ENCODE data around the gene CBLC.
"Not testable (repeated sequence)": the region's sequence is repeated elsewhere in the genome, so short reads cannot be mapped to it uniquely, and the experiment has no call there.

CBLC gene

GRCh38 chr19:44765033-44765948, 12.4 kb upstream of the CBLC start:
- no peak for DNase-seq (ENCODE audit: low spot score)

- no peak for DNase-seq (ENCODE audit: low spot score)
These were observed 11.7 kb upstream of the CBLC start for GRCh38 chr19:44765949-44766335.

GRCh38 chr19:44767295-44768180, 10.2 kb upstream of the CBLC start:
- DNase-seq (ENCODE audit: low spot score) = no peak

GRCh38 chr19:44770550-44771257, 7.0 kb upstream of the CBLC start:
- peak; percentile 97 for DNase-seq (ENCODE audit: low spot score)

GRCh38 chr19:44772144-44772543, 5.5 kb upstream of the CBLC start:
- DNase-seq (ENCODE audit: low spot score) = not testable (repeated sequence)

- no peak for DNase-seq (ENCODE audit: low spot score)
These were observed 4.7 kb upstream of the CBLC start for GRCh38 chr19:44772959-44773358.

GRCh38 chr19:44775676-44776240, 1.9 kb upstream of the CBLC start:
- no peak for DNase-seq (ENCODE audit: low spot score)

- DNase-seq (ENCODE audit: low spot score) = peak; percentile 33
These were observed 1.1 kb upstream of the CBLC start for GRCh38 chr19:44776402-44777096.

GRCh38 chr19:44779150-44779549, 1.5 kb downstream of the CBLC start:
- no peak for DNase-seq (ENCODE audit: low spot score)

GRCh38 chr19:44781694-44782093, 4.0 kb downstream of the CBLC start:
- not testable (repeated sequence) for DNase-seq (ENCODE audit: low spot score)

- DNase-seq (ENCODE audit: low spot score) = no peak
These were observed 5.0 kb downstream of the CBLC start for GRCh38 chr19:44782729-44783128.

GRCh38 chr19:44783545-44783944, 5.9 kb downstream of the CBLC start:
- no peak for DNase-seq (ENCODE audit: low spot score)

GRCh38 chr19:44785271-44785670, 7.6 kb downstream of the CBLC start:
- DNase-seq (ENCODE audit: low spot score) = no peak

- no peak for DNase-seq (ENCODE audit: low spot score)
These were observed 8.3 kb downstream of the CBLC start for GRCh38 chr19:44785993-44786392.

- DNase-seq (ENCODE audit: low spot score) = no peak
These were observed 11.3 kb downstream of the CBLC start for GRCh38 chr19:44788971-44789370.

- DNase-seq (ENCODE audit: low spot score) = no peak
These were observed 12.3 kb downstream of the CBLC start for GRCh38 chr19:44789943-44790483.

- no peak for DNase-seq (ENCODE audit: low spot score)
These were observed 14.6 kb downstream of the CBLC start for GRCh38 chr19:44792281-44792680.

GRCh38 chr19:44794610-44795009, 16.9 kb downstream of the CBLC start:
- no peak for DNase-seq (ENCODE audit: low spot score)

- DNase-seq (ENCODE audit: low spot score) = no peak
These were observed 17.8 kb downstream of the CBLC start for GRCh38 chr19:44795398-44795987.

- DNase-seq (ENCODE audit: low spot score) = no peak
These were observed 19.0 kb downstream of the CBLC start for GRCh38 chr19:44796701-44797115.
